IPS-NIHi7 (cell line): ENCODE results near the gene TEX9.

ENCODE experiments used
- DNase-seq: peaks from one replicate; pipeline ENCODE4 v3.0.0; 2012; ENCODE audit warnings: mixed read lengths; ENCODE audit errors: extremely low spot score

Gene TEX9

DNA sequence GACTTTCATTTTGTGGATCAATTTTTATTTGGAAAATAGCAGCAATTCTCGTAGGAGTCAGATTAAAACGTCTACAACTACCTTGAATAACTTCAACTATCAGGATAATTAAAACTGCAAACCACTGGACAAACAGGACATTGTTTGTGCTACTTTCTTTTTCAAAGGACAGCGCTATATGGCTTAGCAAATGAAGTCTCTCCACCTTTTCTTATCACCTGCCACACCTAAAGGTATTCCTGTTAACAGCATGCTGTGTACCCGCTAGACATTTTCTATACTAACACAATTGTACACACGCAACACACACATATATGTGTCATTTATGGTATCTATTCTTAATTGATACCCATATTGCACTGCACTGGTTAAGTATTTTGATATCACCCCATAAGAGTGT, 80.5 kb downstream of the TEX9 start:
- DNase-seq, result no peak

DNA sequence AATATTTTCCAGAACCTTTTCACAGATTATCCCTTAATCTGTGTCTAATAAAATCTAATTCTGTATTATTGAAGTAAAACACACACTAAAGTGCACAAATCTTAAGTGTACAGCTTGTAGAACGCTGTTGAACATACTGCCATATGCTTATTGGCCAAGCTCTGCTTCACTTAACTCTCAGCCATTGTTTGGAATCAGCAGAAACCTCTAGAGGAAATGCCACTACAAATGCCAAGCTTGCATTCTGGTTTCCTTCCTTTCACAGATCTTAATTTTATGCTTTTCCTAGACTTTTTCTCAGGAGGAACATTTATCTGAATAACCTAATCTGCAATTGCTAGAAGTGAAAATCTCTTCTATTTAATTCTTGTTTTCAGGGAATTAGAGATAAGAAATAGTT, 89.6 kb downstream of the TEX9 start:
- no peak for DNase-seq

DNA sequence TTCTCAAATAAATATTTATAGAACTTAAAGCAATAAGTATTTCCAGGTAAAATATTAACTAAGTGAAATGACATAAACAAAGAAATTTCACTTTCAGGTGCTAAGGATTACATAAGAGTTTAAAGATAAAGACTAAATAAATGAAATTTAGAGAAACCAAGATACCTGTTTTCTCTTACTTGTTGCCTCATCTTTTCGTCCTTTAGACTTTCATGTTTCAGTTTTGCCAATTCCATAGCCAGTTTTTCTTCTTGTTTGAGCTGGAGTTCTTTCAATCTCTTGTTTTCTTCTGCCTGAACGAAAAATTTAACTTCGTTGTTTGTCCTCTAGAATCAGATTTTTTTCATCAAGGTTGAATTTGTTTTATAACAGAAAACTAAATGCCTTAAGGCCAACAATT, 91.0 kb downstream of the TEX9 start:
- no peak for DNase-seq

DNA sequence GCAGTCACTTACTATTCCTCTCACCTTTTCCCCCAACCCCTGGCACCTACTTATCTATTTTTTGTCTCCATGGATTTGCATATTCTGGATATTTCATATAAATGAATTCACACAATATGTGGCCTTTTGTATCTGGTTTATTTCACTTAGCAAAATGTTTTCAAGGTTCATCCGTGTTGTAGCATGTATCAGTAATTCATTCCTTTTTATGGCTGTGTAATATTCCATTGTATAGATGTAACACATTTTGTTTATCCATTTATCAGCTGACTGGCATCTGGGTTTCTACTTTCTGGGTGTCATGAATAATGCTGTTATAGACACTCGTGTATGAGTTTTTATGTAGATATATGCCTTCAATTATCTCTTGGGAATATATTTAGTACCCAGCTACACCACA, 93.9 kb downstream of the TEX9 start:
- no peak for DNase-seq

DNA sequence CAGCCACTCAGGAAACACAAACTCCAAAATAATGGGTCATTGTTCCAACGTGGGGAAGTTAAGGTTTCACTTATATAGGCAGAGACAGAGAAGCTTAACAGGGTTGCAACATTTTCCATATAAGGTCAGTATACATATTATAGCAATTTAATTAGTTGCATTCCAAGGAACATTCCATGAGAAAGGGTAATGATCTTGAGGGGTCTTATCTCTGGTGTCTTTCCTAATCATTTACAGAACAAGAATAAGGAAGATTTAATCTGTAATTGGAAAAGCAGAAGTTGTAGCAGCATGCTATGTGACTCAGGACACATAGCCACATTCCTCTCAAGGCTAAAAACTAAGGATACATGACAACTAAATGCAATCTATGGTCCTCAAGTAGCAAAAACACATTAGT, 94.8 kb downstream of the TEX9 start:
- no peak for DNase-seq

DNA sequence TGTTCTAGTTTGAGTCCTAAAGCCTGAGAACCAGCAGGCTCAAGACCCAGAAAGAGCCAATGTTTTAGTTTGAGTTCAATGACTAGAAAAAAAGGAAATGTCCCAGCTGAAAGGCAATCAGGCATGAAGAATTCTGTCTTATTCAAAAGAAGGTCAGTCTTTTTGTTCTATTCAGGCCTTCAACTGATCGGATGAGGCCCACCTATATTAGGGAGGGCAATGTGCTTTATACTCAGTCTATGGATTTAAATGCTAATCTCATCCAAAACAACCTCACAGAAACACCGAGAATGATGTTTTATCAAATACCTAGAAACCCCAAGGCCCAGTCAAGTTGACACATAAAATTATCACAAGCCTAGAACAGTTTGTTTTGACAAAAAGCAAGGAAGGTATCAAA, 95.7 kb downstream of the TEX9 start:
- no peak for DNase-seq

DNA sequence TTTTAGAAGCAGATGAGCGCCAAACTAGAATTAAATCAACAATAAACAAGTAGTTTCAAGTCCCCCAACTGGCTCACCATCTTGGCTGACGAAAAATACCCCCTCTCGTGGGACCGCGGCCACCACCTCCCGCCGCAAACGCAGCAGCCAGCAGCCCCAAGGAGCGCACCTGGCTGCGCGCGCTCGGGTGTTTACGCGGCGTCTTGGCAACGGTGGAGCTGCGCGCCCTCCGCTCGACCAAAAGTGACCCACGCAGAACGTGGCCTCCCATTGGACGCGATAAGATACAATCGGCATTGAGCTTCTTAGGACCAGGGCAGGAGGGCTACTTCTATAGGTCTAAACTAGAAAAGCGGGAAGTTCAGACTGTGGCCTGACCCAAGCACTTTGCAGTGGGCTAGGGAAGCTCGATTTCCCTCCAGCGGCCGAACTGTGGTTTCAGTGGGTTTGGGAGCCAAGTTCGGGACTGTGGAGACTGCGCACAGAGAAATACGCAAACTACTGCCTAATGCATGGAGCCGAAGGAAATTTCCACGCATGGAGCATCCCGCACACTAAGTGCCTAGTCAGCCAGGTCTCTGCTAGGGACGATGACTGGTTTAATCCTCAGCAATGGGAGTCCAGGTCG, 99.8 kb downstream of the TEX9 start, which contains the start of gene MNS1:
Gene MNS1 (minus strand): TSS at position 245 of the 628 bp plus-strand sequence. CDS start 165 bp downstream, at position 80.
- DNase-seq, result peak; percentile 89

DNA sequence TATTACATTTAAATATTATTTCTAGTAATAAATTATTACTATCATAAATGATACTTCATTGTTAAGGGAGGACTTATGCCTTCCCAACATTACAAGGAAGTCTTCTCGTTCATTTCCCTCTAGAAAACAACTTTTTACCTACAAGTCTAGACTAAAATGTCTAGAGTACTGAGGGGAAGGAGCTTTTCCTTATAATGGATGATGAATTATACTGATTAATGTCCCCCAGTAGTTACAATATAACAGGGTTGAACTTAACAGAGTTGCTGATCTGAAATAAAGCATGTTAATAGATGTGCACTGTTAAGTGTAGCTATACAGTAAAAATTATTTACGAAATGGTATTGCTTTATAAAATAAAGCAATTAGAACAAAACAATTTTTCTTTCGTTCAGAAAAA, 102.4 kb downstream of the TEX9 start:
- no peak for DNase-seq

DNA sequence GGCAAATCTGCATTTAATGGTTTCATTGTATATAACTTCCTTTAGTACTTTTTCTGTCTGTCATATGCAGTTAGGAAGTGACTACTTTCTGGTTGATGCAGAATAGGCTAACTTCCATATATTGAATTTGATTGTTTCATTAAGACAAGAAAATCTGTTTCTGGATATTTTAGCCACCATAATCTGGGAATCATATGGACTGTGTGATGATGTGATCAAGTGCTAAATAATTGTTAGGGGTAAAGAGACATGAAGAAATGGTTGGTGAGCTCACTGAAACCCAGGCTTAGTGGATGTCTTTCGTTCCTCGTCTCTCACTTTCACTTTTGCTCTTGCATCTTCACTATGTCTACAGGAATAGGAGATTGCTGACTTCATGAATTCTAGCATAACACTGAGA, 103.2 kb downstream of the TEX9 start:
- DNase-seq, result no peak

DNA sequence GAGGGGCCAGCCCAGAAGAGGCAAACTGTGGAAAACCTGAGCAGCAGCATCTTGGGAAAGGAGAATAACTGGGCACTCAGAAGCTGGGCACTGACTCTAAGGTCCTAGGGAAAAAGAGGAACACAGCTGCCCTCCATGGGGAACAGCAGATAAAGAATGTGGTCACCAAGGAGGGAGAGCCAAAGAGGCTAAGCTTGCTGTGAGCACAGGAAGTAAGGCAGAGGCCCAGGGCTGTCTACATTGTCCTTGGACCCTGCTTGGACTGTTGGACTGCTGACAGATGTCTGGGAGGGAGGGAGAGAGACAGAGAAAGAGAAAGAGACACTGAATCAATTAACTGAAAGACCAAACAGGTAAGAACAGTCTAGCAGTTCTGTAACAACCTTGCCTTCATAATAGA, 104.3 kb downstream of the TEX9 start:
- no peak for DNase-seq

DNA sequence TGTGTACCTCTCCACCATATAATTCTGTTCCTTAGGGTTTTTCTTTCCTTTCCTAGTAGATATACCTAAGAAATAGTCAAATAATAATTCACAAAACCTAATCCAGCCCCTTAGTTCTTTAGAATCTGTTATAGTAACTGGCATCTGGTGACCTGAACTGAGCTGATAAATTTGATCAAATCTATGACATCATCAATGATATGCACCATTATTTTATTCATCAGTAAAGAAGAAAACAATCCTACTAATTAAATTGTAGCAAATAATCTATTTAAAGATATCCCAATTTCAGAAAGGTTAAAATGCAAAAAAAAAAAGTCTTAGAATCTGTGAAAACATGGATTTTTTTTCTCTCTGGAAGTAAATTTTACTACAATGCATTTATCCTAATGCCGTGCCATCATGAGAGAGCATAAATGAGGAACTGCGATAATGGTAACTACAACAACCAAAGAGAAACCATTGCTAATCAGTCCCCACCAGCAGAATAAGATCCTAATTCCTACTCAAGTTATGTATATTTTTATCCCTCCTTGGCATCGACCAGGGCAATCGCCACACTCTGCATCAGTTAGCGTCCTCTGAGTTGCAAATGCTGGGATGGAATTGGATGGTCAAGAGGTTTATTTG, 106.3 kb downstream of the TEX9 start:
- no peak for DNase-seq

DNA sequence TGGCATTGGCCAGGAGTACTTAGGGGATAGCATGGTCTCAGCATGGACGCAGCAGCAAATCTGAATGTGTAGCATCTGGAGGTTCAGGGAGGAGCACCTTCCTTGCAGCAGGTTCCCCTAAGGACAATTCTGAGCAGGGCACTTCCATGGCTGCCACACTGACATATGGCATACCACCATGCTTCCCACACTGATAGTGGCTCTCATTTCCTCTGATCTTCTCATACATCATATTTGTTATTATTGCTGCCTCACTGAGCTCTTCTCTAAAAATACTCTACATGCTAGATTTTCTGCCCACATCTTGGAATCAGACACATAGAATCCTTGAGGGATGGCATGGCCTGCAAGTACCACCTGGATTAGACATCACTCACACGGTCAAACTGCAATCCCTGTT, 107.1 kb downstream of the TEX9 start:
- no peak for DNase-seq

DNA sequence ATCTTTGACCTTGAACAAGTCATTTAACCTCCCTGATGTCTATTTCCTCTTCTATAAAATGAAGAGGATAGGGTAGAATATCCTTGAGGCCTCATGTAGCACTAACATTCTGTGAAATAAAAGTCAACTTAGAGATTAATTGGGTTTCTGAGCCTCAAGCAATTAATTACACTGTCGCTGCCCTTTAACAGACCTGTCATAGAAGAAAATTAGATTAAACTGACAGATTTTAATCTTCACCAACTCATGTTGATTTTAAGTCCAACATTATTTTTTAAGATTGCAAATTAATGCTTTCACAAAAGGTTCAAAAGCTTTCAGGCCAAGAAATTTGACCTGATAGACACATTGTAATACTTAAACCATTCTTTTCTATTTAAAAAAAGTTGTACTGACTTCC, 107.8 kb downstream of the TEX9 start:
- DNase-seq, result no peak

DNA sequence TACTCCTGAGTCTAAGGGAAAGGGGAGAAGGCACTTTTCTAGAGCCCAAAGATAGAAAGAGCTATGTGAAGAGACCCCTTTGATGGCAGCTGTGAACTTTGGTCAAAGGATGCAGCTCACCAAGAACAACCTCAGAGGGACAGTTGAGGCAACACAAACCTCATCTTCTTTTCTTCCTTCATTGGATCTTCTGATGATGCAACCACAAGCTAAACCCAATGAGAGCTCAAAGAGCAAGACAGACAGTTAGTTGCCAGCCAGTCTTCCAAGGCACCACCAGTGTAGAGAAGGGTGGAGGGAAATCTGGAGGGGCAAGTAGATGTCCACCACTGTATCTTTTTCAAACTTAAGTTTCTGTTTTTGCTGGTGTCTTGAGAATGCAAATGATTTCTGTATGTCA, 110.1 kb downstream of the TEX9 start:
- no peak for DNase-seq
